OCI-LY7 (cell line): ENCODE measurements around the gene UFSP1.

Experiments
- EZH2phosphoT487 ChIP-seq: fragments of 200-600 bp; sonication (generic); IDR thresholded peaks from 2 replicates; pipeline ENCODE4 v1.6.1; 2018; ENCODE audit warnings: low read depth, borderline replicate concordance, mild to moderate bottlenecking, mixed run types, antibody characterized with exemption, low read length, moderate library complexity, mixed read lengths
- TF ChIP-seq, protein P1 (sequence below): fragments of 200-600 bp; sonication (generic); conservative IDR thresholded peaks from 2 replicates; pipeline ENCODE4 v1.5.1; 2014; ENCODE audit warnings: mild to moderate bottlenecking, antibody characterized with exemption, low read length, moderate library complexity, mixed read lengths

DNA sequence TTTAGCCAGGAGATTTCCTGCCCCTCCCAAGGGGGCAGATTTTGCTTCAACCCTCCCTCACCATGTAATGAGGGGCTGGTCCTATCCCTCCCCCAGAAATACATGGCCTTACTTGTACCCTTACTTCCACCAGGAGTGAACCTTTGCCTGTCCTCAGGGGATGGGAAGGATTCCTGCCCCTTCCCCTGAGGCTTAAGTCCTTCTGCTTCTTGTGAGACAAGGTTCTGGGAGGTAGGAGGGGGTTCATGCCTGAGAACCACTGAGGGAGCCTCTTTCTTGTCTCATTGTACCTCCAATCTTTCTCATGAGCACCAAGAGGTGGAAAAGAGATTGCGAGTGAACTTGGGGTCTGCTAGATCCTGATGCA is 40.3 kb upstream of the UFSP1 start:
- TF ChIP-seq, protein P1, sequence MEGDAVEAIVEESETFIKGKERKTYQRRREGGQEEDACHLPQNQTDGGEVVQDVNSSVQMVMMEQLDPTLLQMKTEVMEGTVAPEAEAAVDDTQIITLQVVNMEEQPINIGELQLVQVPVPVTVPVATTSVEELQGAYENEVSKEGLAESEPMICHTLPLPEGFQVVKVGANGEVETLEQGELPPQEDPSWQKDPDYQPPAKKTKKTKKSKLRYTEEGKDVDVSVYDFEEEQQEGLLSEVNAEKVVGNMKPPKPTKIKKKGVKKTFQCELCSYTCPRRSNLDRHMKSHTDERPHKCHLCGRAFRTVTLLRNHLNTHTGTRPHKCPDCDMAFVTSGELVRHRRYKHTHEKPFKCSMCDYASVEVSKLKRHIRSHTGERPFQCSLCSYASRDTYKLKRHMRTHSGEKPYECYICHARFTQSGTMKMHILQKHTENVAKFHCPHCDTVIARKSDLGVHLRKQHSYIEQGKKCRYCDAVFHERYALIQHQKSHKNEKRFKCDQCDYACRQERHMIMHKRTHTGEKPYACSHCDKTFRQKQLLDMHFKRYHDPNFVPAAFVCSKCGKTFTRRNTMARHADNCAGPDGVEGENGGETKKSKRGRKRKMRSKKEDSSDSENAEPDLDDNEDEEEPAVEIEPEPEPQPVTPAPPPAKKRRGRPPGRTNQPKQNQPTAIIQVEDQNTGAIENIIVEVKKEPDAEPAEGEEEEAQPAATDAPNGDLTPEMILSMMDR, result no peak
- TF ChIP-seq EZH2phosphoT487, result no peak
